Measurements from ENCODE around the gene P2RY1. TPM values are rescaled to one million over a fixed set of nuclear protein-coding genes. Genes with fewer than 3 reads are reported as not detected.

The P2RY1 gene
- 5.1 and 5.6 TPM in 2 replicates for total RNA-seq (2014; rRNA removed; shearing (Covaris generic))
- polyA plus RNA-seq (2015; cell fraction: cytosol; rRNA removed) = 3.7 and 4.7 TPM in 2 replicates
- 5.0 TPM in 2 replicates for polyA plus RNA-seq (2015; cell fraction: nucleus; rRNA removed)

GRCh38 chr3:152834776-152835600, at the start of gene P2RY1:
P2RY1 (plus strand) TSS chr3:152835131; CDS start chr3:152835783, 652 bp downstream.
- DNase-seq (ENCODE audit: low read depth) = peak; percentile 92

GRCh38 chr3:152786977-152787681, 47.8 kb upstream of the P2RY1 start:
- DNase-seq (ENCODE audit: low read depth) = no peak

GRCh38 chr3:152790651-152791387, 44.1 kb upstream of the P2RY1 start:
- no peak for DNase-seq (ENCODE audit: low read depth)

GRCh38 chr3:152793969-152794368, 41.0 kb upstream of the P2RY1 start:
- DNase-seq (ENCODE audit: low read depth) = no peak

- no peak for DNase-seq (ENCODE audit: low read depth)
These were observed 37.0 kb upstream of the P2RY1 start for GRCh38 chr3:152797751-152798432.

GRCh38 chr3:152811974-152812760, 22.8 kb upstream of the P2RY1 start:
- DNase-seq (ENCODE audit: low read depth) = no peak

GRCh38 chr3:152817400-152817799, 17.5 kb upstream of the P2RY1 start:
- no peak for DNase-seq (ENCODE audit: low read depth)

- no peak for DNase-seq (ENCODE audit: low read depth)
These were observed 16.9 kb upstream of the P2RY1 start for GRCh38 chr3:152818027-152818426.

GRCh38 chr3:152823173-152823572, 11.8 kb upstream of the P2RY1 start:
- no peak for DNase-seq (ENCODE audit: low read depth)

- no peak for DNase-seq (ENCODE audit: low read depth)
These were observed 11.2 kb upstream of the P2RY1 start for GRCh38 chr3:152823781-152824180.

GRCh38 chr3:152825566-152825965, 9.4 kb upstream of the P2RY1 start:
- DNase-seq (ENCODE audit: low read depth) = no peak

- no peak for DNase-seq (ENCODE audit: low read depth)
These were observed 8.5 kb upstream of the P2RY1 start for GRCh38 chr3:152826476-152826875.

GRCh38 chr3:152827313-152827712, 7.6 kb upstream of the P2RY1 start:
- no peak for DNase-seq (ENCODE audit: low read depth)

- no peak for DNase-seq (ENCODE audit: low read depth)
These were observed 6.7 kb upstream of the P2RY1 start for GRCh38 chr3:152828075-152828840.

GRCh38 chr3:152830245-152830644, 4.7 kb upstream of the P2RY1 start:
- DNase-seq (ENCODE audit: low read depth) = no peak

- DNase-seq (ENCODE audit: low read depth) = no peak
These were observed 2.9 kb upstream of the P2RY1 start for GRCh38 chr3:152832046-152832445.

- DNase-seq (ENCODE audit: low read depth) = no peak
These were observed 1.8 kb upstream of the P2RY1 start for GRCh38 chr3:152833089-152833488.

GRCh38 chr3:152834191-152834775, 648 bp upstream of the P2RY1 start:
- DNase-seq (ENCODE audit: low read depth) = no peak

GRCh38 chr3:152835601-152836102, 721 bp downstream of the P2RY1 start:
- DNase-seq (ENCODE audit: low read depth) = no peak
